GM18519 (cell line): Measurements from ENCODE around the gene FHL5.
"Not testable (repeated sequence)": the region's sequence is repeated elsewhere in the genome, so short reads cannot be mapped to it uniquely, and the experiment has no call there.

ENCODE experiments used
- ATAC-seq: cut with Tn5 transposase; IDR thresholded peaks from one replicate; pipeline ENCODE4 v1.9.1; 2021; ENCODE audit warnings: mild to moderate bottlenecking, moderate library complexity; ENCODE audit not compliant: unreplicated experiment, low FRiP score

Gene FHL5

GRCh38 chr6:96608074-96608473 is 45.1 kb downstream of the FHL5 start:
- no peak for ATAC-seq

GRCh38 chr6:96610019-96610418 is 47.1 kb downstream of the FHL5 start:
- peak; percentile 40 for ATAC-seq

GRCh38 chr6:96611342-96611991 is 48.5 kb downstream of the FHL5 start:
- ATAC-seq = peak; percentile 78

DNA sequence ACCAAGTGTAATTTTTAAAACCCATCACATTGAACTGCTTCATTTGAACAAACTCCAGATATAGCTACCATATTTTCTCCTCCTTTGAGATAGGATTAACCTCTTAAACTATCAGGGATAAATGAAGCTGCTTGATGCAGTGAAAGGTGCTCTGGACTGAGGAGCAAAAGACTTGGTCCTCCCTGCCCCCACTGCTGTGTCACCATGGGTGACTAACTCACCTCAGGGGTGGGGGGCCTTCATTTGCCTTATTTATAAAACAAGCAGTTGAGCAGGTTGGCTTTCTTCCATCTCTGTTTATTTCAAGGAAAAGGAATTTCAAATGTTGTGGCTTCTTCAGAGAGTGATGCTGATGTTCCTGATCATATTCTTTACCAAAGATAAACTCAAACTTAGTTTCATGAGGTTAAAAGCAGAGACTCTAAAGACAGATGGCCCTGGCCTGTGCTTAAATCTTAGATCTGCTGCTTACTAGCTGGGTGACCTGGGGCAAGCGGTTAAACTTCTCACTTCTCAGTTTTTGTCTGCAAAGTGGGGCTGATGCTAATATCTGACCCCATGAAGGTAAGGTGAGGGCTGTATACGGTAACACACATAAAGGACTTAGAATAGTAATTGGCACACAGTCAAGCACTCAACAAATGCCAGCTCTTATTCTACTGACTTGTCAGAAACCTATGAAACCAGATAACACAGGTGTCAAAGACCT is 50.5 kb downstream of the FHL5 start:
- ATAC-seq = no peak

- ATAC-seq = no peak
Measured at GRCh38 chr6:96620851-96621250, 57.9 kb downstream of the FHL5 start.

- no peak for ATAC-seq
Measured at GRCh38 chr6:96621983-96622382, 59.1 kb downstream of the FHL5 start.

- no peak for ATAC-seq
Measured at GRCh38 chr6:96624957-96625356, 62.0 kb downstream of the FHL5 start.

DNA sequence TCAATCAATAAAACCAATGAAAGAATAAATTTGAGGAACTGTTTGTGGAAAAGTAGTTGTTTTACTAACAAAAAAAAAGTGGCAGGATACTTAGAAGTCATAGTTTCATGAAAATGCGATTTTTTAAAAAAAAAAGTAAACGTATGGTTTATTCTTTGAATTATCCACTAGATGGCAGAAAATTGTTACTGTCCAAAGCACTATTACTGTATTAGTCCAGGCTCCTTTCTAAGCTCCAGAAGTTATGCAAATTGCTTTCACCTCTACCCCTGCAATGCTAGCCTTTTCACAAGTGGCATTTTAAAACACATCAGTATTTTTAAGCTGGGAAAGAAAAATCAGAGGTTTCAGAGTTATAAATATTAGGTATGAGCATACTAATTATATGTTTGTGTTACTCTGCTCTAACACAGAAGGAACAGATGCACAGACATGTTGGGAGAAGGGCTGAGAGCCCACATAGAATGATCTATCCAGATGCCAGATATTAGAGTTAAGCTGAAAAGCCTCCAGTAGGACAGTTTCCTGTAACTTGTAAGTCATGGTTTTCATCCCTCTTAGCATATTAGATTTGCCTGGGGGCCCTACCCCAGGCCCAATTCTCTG is 63.9 kb downstream of the FHL5 start:
- ATAC-seq = peak; percentile 92

GRCh38 chr6:96631248-96631647 is 68.3 kb downstream of the FHL5 start:
- no peak for ATAC-seq

- ATAC-seq = not testable (repeated sequence)
Measured at GRCh38 chr6:96637979-96638378, 75.1 kb downstream of the FHL5 start.

DNA sequence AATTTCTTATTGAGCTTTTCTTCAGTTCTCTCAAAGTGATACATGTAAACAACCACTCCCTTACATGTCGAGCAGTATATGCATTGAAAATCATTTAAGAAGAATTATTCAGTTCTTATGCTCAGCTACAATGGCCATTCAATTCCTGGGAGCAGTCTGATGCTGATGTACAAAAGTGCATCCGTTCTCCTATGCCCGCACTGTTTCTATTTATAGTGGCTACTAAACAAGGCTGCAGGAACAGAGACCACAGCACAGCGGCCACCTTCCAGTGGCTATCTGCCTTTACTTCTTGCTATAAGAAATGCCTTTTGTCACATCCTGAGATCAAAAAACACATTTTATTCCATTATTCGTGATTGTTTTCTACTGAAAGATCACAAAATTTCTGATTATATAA is 82.2 kb downstream of the FHL5 start:
- ATAC-seq = no peak

- peak; percentile 75 for ATAC-seq
Measured at GRCh38 chr6:96649926-96650325, 87.0 kb downstream of the FHL5 start.

GRCh38 chr6:96651816-96652215 is 88.9 kb downstream of the FHL5 start:
- peak; percentile 35 for ATAC-seq

- no peak for ATAC-seq
Measured at GRCh38 chr6:96652552-96652951, 89.6 kb downstream of the FHL5 start.

DNA sequence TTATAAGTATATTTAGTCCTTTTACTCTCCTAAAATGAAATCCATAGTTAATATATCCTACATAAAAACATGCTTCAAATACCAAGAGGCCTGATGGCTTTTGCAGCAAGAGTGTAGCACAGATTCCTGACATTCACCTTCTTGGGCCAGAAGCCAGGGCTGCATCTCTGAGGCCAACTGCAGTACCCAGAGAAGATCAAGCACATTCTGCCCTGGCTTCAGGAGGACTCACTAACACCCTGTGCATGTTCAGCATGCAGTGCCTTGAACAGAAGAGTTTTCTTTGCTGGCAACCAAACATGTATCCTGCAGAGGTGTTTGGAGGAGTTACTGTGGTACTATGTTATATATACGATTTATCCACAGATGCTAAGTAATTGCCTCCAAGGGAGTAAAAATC is 90.3 kb downstream of the FHL5 start:
- ATAC-seq = no peak

DNA sequence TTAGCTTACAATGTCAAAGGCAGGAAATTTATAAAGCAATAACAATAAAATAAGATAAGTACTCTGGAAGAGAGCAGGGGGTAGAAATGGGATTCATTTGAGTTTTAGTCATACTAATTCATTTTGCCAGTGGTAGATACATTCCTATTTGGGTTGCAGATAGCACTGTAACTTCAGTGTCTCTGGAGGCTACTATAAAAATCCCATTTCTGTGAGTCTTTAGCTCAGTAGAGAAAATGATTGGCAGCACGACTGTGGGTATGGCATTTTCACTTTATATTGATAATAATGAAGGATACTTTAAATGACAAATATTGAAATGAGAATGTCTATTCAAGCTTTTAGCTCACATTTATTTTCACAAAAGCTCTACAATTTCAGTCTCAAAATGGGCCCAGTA is 93.6 kb downstream of the FHL5 start:
- no peak for ATAC-seq

DNA sequence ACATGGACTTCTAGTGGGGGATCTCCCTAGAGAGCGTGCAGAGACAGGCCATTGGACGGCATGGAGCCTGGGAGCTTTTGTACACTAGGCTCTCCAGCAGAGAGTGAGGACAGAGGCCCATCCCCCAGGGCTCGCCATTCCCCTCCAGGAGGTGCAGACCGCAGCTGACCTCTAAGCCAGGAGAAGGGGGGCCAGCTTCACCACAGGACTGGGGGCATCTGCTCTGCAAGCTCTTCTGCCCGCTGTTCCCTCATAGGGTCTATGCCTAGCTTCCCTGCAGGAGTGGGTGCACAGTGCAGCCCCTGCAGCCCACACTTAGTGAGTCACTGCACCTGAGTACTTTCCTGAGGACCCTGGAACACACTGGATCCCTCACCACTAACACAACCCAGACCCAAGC is 94.4 kb downstream of the FHL5 start:
- ATAC-seq = no peak

GRCh38 chr6:96659084-96659845 is 96.3 kb downstream of the FHL5 start:
- peak; percentile 86 for ATAC-seq
